ENCODE measurements around the gene LGALSL. TPM values are rescaled to one million over a fixed set of nuclear protein-coding genes. Genes with fewer than 3 reads are reported as not detected.

LGALSL gene
- total and polyA plus RNA-seq, 2 experiments from 2014 or later, result 0.43 to 0.60 TPM

- Histone ChIP-seq H3K27me3 (replicated peaks; ENCODE audit: insufficient read depth) (peaks cover 35% of the 10 kb centered on the region), H3K36me3 (ENCODE audit: low read depth) (no peaks in the 10 kb centered on the region), H4K20me1 (ENCODE audit: insufficient read depth) (no peaks in the 10 kb centered on the region), H3F3A (ENCODE audit: insufficient read depth) (no peaks in the 10 kb centered on the region), H3K4me1 (ENCODE audit: insufficient read depth) (no peaks in the 10 kb centered on the region), H3K9me3 (ENCODE audit: low read depth) (no peaks in the 10 kb centered on the region), H3K27ac (no peak overlapping the region), H2AFZ (no peak overlapping the region), H3K9ac (no peak overlapping the region), H3K79me2 (ENCODE audit: insufficient read depth) (no peaks in the 10 kb centered on the region), H3K4me2 (ENCODE audit: unreplicated experiment) (no peak overlapping the region), H3K9me2 (ENCODE audit: insufficient read depth) (no peaks in the 10 kb centered on the region), H3K4me3 (no peak overlapping the region)
- TF ChIP-seq EZH2phosphoT487 (IDR thresholded peaks at IDR 0.05; ENCODE audit: insufficient read depth, low read depth) (no peak), EZH2 (IDR thresholded peaks at IDR 0.05; ENCODE audit: insufficient read depth, poor library complexity, severe bottlenecking) (no peak)
- no peak for DNase-seq
- in situ Hi-C loops (cut with MboI), result no loop called here
- WGBS, 2 experiments (ENCODE audit: low coverage in 1 of 2, low lambda C conversion rate in 2 of 2, missing lambda C conversion rate in 2 of 2), result 89 to 93% methylated on average over 6 of the region's 6 CpGs
Measured at GRCh38 chr2:64470766-64471295, 16.9 kb downstream of the LGALSL start.

DNA sequence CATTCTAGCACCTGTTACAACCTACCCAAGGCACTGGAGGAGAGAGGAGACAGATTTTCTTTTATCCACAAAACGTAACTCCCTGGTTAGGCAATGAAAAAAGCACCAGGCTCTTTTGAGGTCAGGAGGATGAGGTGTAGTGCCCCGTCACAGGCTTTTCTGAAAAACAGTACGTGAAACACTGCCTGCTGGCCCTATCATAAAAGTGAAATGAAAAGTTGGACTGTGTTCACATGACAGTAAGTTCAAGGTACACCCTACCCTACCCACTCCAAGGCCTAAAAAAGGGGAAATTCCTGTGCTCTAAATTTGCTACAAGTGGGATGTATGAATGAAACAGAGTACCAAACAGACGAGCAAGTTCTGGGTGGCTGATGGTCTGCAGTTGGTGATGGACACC, 17.6 kb downstream of the LGALSL start:
- Histone ChIP-seq H3K9me2 (ENCODE audit: insufficient read depth) (no peaks in the 10 kb centered on the region), H3K4me1 (ENCODE audit: insufficient read depth) (no peaks in the 10 kb centered on the region), H4K20me1 (ENCODE audit: insufficient read depth) (no peaks in the 10 kb centered on the region), H3K4me2 (ENCODE audit: unreplicated experiment) (no peak overlapping the region), H3K9me3 (ENCODE audit: low read depth) (no peaks in the 10 kb centered on the region), H3K27ac (no peak overlapping the region), H3K36me3 (ENCODE audit: low read depth) (no peaks in the 10 kb centered on the region), H3F3A (ENCODE audit: insufficient read depth) (no peaks in the 10 kb centered on the region), H3K27me3 (replicated peaks; ENCODE audit: insufficient read depth) (peaks cover 39% of the 10 kb centered on the region), H3K4me3 (no peak overlapping the region), H3K79me2 (ENCODE audit: insufficient read depth) (no peaks in the 10 kb centered on the region), H2AFZ (no peak overlapping the region), H3K9ac (no peak overlapping the region)
- DNase-seq, result no peak
- 54 to 59% methylated on average over 4 of the region's 4 CpGs for WGBS, 2 experiments (ENCODE audit: low coverage in 1 of 2, low lambda C conversion rate in 2 of 2, missing lambda C conversion rate in 2 of 2)
- no peak for TF ChIP-seq EZH2phosphoT487 (IDR thresholded peaks at IDR 0.05; ENCODE audit: insufficient read depth, low read depth)
- no peak for TF ChIP-seq EZH2 (IDR thresholded peaks at IDR 0.05; ENCODE audit: insufficient read depth, poor library complexity, severe bottlenecking)
- in situ Hi-C loops (cut with MboI), result no loop called here

DNA sequence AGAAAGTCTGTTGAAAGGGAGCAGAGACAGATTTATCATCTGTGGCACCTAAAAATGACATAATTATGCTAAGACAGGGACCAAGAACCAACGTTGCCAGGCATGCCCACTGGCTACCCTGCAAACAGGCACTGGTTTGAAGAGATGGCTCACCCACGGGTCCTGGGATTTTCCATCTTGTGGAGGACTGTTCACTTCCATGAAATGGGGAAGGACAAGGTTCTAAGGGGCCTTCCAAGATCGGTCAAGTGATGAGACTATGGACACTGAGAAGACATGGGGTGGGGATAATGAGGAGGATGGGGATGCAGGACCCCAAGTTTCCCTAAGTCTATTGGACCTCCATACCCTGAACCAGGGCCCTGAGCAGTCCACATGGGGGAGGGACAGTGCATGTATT, 18.9 kb downstream of the LGALSL start:
- TF ChIP-seq EZH2 (IDR thresholded peaks at IDR 0.05; ENCODE audit: insufficient read depth, poor library complexity, severe bottlenecking) (no peak), EZH2phosphoT487 (IDR thresholded peaks at IDR 0.05; ENCODE audit: insufficient read depth, low read depth) (no peak)
- Histone ChIP-seq H3K9me2 (ENCODE audit: insufficient read depth) (no peaks in the 10 kb centered on the region), H3K27me3 (replicated peaks; ENCODE audit: insufficient read depth) (peaks cover 41% of the 10 kb centered on the region), H2AFZ (no peak overlapping the region), H3K79me2 (ENCODE audit: insufficient read depth) (no peaks in the 10 kb centered on the region), H4K20me1 (ENCODE audit: insufficient read depth) (no peaks in the 10 kb centered on the region), H3K4me3 (no peak overlapping the region), H3K4me2 (ENCODE audit: unreplicated experiment) (no peak overlapping the region), H3K9ac (no peak overlapping the region), H3K9me3 (ENCODE audit: low read depth) (no peaks in the 10 kb centered on the region), H3K36me3 (ENCODE audit: low read depth) (no peaks in the 10 kb centered on the region), H3K4me1 (ENCODE audit: insufficient read depth) (no peaks in the 10 kb centered on the region), H3F3A (ENCODE audit: insufficient read depth) (no peaks in the 10 kb centered on the region), H3K27ac (no peak overlapping the region)
- in situ Hi-C loops (cut with MboI), result no loop called here
- WGBS, 2 experiments (ENCODE audit: low coverage in 1 of 2, low lambda C conversion rate in 2 of 2, missing lambda C conversion rate in 2 of 2), result 47 to 56% methylated on average over 3 of the region's 3 CpGs
- no peak for DNase-seq

DNA sequence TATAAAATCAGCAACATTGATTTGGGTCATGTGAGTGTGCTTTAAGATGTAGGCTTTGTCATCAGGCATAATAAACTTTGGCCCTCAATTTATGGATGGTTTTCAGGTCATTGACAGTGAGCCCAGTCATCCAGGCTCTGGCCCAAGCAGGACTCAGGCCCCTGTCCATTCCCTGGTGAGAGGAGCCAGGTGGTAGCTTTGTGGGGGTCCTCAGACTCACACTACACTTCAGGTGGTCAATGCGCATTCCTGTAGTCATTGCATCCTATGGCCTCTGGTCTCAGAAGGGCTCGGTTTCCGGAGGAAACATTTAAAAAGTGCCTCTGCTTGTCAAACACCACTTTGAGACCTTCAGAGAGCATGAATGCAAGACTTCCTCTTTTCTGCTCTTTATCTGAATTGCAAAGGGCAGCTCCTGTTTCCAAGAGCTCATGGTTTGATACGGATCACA, 20.2 kb downstream of the LGALSL start:
- no peak overlapping the region for H3K4me2 ChIP-seq (ENCODE audit: unreplicated experiment)
- no peak overlapping the region for H3K9ac ChIP-seq
- no peaks in the 10 kb centered on the region for H3K9me3 ChIP-seq (ENCODE audit: low read depth)
- H3K79me2 ChIP-seq (ENCODE audit: insufficient read depth), result no peaks in the 10 kb centered on the region
- no peaks in the 10 kb centered on the region for H3K9me2 ChIP-seq (ENCODE audit: insufficient read depth)
- peaks cover 39% of the 10 kb centered on the region for H3K27me3 ChIP-seq (replicated peaks; ENCODE audit: insufficient read depth)
- H4K20me1 ChIP-seq (ENCODE audit: insufficient read depth), result no peaks in the 10 kb centered on the region
- H3K4me3 ChIP-seq, result no peak overlapping the region
- no peak overlapping the region for H2AFZ ChIP-seq
- no peak overlapping the region for H3K27ac ChIP-seq
- H3K4me1 ChIP-seq (ENCODE audit: insufficient read depth), result no peaks in the 10 kb centered on the region
- no peak for TF ChIP-seq EZH2 (IDR thresholded peaks at IDR 0.05; ENCODE audit: insufficient read depth, poor library complexity, severe bottlenecking)
- no peak for TF ChIP-seq EZH2phosphoT487 (IDR thresholded peaks at IDR 0.05; ENCODE audit: insufficient read depth, low read depth)
- DNase-seq, result no peak
- 92 to 96% methylated on average over 4 of the region's 4 CpGs for WGBS, 2 experiments (ENCODE audit: low coverage in 1 of 2, low lambda C conversion rate in 2 of 2, missing lambda C conversion rate in 2 of 2)
- no peaks in the 10 kb centered on the region for H3K36me3 ChIP-seq (ENCODE audit: low read depth)
- in situ Hi-C loops (cut with MboI), result no loop called here
- H3F3A ChIP-seq (ENCODE audit: insufficient read depth), result no peaks in the 10 kb centered on the region

Measured in GM23248 (cell line).